GM13976 (cell line): ENCODE data around the gene CNGB1.

Source experiments
- DNase-seq: peaks from one replicate; pipeline ENCODE4 v3.0.0; 2012; ENCODE audit warnings: low spot score
- in situ Hi-C: fragments of 300-500 bp; cut with MboI; formaldehyde crosslinking; loops from one replicate; pipeline ENCODE4 v1.12.0; 2022; ENCODE audit warnings: low sequenced_read_pairs, mixed read lengths, inconsistent platforms; ENCODE audit not compliant: unreplicated experiment
- TF ChIP-seq, protein P1 (sequence below): IDR thresholded peaks from 2 replicates; pipeline ENCODE4 v1.5.1; 2012; ENCODE audit warnings: borderline replicate concordance, mild to moderate bottlenecking; ENCODE audit not compliant: insufficient read depth; ENCODE audit errors: extremely low read depth, missing control alignments, control extremely low read depth

The CNGB1 gene

DNA sequence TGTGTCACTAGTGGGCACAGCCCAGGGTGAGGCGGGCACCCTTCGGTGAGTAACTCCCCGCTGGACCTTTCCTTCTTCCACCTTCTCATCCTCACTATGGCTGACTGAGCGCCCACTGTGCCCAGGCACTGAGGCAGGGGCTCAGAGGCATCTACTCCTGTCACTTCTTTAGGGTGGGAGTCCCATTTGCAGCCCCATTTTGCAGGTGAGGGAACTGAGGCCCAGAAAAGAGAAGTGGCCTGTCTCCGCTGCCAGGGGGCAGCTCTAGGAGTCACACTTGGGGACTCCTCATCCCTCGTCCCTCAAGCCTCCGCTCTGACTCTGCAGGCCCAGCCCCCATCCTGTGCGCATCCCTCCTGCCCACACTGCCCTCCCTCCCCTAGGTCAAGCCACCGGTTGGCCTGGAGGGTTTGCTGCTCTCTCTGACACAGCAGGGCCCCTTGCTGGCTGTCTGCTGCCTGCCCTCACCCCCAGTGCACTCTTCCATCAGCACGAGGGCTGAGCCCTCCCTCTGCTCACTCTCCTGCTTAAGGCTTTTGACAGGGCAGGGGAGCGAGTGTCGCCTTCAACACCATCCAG lies 62.4 kb downstream of the CNGB1 start:
- in situ Hi-C loops, result no loop called here
- TF ChIP-seq, protein P1, sequence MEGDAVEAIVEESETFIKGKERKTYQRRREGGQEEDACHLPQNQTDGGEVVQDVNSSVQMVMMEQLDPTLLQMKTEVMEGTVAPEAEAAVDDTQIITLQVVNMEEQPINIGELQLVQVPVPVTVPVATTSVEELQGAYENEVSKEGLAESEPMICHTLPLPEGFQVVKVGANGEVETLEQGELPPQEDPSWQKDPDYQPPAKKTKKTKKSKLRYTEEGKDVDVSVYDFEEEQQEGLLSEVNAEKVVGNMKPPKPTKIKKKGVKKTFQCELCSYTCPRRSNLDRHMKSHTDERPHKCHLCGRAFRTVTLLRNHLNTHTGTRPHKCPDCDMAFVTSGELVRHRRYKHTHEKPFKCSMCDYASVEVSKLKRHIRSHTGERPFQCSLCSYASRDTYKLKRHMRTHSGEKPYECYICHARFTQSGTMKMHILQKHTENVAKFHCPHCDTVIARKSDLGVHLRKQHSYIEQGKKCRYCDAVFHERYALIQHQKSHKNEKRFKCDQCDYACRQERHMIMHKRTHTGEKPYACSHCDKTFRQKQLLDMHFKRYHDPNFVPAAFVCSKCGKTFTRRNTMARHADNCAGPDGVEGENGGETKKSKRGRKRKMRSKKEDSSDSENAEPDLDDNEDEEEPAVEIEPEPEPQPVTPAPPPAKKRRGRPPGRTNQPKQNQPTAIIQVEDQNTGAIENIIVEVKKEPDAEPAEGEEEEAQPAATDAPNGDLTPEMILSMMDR, result no peak
- no peak for DNase-seq

DNA sequence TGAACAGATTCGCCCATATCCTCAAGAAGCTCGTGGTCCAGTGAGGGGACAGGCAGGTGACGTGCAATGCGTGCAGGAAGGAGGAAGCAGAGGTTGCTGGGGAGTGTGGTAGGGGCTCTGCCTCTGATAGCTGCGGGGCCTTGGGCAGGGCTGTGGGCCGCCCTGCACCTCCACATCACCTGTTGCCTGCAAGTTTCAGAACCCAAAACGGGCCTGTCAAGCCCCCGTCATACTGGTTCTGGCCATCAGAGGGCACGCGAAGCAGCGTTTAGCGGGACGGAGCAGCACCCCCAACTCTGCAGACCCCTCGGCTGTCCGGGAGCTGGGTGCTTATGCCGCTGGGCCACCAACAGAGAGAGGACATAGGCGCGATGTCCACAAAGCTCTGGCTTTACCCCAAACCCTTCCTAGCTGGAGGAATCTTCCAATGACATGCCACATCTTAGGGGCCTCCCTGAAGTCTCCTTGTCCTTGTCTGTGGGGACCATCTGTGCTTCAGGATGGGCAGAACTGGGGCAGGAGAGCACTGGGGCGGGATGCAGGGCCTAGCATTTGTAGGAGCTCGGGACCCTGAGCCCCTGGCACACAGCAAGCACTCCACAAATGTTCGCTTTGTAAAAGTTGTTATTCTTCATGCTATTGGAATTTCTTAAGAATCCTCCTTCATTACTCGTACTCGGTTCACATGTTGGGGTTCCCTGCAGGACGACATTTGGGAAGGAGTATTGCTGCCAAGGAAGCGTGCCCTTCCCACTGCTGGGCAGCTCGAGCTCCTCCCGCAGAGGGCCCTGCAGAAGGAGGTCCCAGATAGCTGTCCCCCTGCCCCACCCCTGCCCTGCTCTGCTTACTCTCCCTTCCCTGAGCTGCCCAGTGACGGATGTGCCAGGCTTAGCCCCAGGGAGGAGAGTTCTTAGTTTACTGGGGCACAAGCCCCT lies 64.3 kb downstream of the CNGB1 start:
- TF ChIP-seq, protein P1, result peak; percentile 23
- in situ Hi-C loops, result no loop called here
- DNase-seq, result no peak

DNA sequence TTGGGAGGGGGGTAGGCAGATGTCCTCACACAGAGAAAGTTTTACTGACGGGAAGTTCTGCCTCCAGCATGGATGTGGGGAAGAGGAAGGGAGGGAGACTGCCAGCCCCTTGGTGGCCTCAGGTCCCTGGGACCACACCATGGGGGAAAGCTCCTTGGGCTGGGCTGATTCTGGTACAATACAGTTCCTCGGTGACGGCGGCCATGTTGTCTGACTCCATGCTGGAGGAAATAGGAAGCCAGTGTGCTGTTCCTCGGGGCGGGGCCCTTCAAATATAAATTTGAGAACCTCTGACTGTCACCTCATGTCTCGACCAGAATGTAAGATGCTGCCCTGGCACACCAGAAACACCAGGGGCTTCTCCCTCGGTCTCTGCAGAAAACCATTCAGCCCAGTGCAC lies 66.8 kb downstream of the CNGB1 start:
- in situ Hi-C loops, result no loop called here
- TF ChIP-seq, protein P1, result no peak
- no peak for DNase-seq

DNA sequence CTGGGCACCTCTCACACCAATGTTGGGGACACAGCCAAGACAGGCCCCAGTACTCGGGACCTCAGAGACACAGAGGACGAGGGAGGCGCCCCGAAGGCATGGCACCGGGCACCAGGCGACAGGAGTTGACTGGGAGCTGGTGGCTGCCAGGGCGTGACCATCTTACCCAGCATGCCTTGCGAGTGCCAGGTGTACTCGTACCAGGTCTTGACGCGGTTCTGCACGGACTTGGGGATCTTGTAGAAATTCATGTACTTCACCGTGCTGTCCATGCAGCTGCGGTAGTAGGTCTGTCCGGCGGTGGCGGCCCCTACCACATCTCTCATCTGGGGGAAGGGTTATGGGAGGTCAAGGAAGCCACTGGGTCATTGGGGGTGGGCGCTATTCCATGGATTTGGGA lies 67.3 kb downstream of the CNGB1 start:
- in situ Hi-C loops, result no loop called here
- TF ChIP-seq, protein P1, result no peak
- DNase-seq, result no peak

DNA sequence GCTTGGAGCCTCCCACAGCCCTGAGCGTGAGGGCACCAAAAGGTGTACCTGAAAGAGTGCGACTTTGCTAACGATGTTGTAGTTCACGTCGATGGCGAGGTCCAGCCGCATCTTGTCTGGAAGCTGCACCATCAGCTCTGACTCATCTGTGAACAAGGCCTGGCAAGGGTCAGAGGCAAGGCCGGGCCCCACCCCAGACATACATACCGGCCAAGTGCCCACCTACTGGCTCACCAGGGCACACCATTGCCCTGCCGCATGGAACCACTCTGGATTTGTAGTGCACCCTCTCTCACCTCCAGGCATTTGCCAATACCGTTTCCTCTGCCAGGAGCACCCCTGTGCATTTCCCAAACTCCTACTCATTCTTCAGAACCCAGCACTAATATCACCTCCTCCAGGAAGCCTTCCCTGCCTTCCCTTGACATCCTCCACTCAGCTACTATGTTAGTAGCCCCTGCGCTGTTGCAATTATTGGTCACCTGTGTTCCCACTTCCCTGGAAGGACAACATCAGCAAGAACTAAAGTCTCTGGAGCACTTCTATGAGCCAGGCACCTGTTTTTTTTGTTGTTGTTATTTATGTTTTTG lies 69.4 kb downstream of the CNGB1 start:
- no peak for DNase-seq
- TF ChIP-seq, protein P1, result no peak
- in situ Hi-C loops, result no loop called here

- DNase-seq, result no peak
- TF ChIP-seq, protein P1, result no peak
- in situ Hi-C loops, result no loop called here
Observed at GRCh38 chr16:57900796-57901479, 70.0 kb downstream of the CNGB1 start.
